GM19372 (cell line): ENCODE results near the gene ZG16B.
A peak's percentile ranks its signal among the peaks of the same experiment; 100 is the strongest.

Experiments used
- ATAC-seq: cut with Tn5 transposase; IDR thresholded peaks from one replicate; pipeline ENCODE4 v1.9.1; 2021; ENCODE audit warnings: mild to moderate bottlenecking, low read depth, moderate library complexity; ENCODE audit not compliant: unreplicated experiment

The ZG16B gene

DNA sequence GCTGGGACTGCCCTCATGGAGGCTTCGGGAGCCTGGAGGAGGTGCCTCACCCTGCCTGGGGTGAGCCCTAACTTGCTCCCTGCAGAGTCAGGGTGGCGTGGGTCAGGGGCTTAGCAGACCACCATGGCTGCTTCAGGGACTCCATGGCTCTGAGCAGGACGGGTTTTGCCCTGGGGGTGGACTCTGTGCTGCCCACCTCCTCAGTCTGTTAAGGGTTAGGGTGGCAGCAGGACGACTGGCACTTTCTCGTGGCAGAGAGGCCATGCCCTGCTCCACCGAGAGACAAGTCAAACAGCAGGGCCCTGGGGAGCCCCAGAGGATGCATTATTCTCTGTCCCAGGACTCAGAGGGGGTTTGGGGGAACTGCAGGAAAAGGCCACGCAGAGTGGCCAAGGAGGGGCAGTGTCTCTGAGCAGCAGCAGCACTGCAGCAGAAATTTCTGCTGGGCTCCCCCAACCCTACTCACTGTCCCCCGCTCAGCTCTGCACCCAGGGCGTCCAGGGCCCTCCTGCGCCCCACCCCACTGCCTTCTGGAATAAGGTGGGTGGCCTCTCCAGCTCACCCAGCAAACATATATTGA lies 29.7 kb downstream of the ZG16B start:
- no peak for ATAC-seq

DNA sequence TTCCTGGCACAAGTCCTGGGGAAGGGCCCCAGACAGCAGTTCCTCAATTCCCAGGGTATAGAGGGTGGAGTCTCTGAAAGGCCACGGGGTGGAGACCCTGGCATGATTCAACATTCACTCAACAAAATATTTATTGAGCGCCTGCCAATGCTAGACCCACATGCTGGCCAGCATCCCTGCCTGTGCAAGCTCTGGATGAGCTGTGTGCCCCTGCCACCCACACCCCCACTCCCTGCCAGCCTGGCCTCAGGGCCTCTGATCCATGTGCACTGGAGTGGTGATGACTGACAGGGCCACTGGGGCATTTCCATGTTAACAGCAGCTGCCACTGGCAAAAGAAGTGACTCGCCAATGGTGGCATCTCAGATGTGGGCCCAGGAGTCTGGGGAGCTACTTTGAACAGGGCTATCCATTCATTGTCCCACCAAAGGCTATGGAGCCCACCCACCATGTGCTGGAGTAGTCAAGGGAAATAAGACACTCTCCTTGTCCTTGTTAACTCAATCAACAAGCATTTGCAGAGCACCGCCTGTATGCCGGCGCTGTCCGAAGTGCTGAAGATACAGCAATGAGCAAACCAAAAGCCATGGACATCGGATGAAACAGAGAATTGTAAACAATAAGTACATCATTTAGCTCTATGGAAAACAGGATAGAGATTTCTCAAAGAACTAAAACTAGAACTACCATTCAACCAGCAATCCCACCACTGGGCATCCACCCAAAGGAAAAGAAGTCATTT lies 30.9 kb downstream of the ZG16B start:
- ATAC-seq = no peak

DNA sequence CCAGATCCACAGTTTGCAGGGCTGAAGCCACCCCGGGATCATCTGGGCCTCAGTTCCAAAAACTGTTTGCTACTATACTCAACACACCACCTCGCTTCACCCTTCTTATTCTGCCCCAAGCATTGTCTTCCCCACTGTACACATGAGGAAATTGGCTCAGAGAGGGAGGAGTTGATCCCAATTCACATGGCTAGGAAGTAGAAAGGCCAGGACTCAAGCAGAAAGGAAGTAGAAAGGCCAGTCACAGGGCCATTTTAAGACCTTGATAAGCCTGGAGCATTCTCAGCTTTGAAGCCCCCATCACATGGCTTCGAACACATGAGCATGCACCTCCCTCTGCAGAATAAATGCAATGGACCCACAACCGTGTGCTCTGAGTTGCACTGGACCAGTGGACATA lies 35.5 kb downstream of the ZG16B start:
- ATAC-seq = no peak

DNA sequence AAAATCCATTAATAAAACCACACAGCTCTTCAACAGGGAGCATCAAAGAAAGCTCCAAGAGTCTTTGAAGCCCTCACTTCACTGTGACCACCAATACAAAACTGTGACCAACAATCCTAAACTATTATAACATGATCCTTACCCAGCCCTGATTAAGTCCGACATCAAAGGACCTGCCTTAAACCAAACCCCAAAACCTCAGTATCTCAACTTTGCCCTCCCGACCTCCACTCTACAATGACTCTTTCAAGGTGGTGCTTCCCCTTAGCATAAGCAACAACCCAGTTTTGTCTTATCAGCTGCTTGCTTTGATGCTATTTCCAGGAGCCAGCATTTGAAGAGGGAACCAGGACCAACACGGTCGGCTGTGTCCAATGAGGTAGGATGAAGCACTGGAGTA lies 36.3 kb downstream of the ZG16B start:
- no peak for ATAC-seq

DNA sequence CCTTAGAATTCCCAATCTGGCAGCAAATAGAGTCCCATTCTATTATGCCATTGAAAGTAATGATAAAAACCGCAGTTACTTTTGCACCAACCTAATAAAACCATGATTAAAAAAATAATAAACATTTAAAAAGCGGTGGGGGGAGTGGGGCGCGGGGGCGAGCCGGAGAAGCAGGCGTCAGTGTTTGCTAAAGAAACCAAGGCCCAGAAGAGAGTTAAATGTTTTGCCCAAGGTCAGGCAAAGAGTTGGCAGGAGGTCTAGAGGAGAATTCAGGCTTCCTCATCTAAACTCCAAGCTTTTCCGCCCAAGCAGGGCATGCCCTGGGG lies 37.5 kb downstream of the ZG16B start:
- ATAC-seq = no peak

DNA sequence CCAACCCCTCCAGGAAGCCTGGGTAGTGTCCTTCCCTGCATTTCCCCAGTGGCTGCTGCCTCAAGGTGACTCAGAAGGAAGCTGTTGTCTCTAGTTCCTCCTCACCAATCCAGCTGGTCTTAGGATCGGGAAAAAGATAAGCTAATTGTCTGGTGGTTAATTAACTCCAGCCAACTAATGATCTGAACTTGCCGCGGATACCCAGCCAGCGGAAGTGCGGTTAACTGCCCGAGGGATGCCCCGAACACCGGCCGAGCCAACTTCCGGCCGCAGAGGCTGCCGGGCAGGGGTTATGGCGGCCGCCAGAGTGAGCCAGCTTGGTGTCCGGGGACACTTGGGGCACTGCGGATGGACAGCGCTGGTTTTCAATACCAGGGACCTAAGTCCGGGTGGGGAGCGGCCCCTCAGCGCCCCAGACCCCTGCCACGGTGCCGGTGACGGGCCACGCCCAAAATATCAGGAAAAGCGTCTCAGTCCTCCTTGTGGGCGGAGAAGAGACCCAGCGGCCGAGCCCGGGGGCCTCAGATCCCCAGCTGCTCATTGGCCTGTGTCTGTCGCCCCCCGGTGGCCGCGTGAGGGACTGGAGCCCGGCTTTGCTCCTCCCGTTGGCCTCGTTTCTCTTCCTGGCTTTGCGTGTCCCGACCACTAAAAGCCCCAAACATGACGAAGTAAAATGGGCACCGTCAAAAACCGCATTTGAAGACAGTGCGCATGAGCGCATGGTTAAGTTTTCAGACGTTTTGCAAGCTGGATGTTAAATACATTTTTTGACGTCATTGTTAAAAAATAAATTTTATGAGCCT lies 38.1 kb downstream of the ZG16B start:
- ATAC-seq = peak; percentile 90

DNA sequence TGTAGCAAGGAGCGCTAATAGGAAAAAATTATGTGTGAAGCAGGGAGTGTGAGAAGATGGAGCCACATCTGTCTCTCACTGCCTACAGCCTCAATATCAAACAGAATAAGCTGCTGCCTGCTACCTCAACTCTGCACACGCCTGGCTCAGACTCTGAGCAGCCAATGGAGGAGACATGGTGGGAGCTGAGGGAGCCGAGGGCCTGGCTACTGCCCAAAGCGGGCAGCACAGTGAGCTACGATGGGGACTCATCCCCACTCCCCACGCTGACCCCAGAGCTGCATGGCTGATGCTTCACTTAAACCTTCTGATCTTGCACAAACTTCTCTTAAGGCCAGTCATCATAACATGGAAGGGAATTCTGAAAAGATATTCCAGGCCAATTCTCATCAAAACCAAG lies 41.8 kb downstream of the ZG16B start:
- ATAC-seq = no peak

DNA sequence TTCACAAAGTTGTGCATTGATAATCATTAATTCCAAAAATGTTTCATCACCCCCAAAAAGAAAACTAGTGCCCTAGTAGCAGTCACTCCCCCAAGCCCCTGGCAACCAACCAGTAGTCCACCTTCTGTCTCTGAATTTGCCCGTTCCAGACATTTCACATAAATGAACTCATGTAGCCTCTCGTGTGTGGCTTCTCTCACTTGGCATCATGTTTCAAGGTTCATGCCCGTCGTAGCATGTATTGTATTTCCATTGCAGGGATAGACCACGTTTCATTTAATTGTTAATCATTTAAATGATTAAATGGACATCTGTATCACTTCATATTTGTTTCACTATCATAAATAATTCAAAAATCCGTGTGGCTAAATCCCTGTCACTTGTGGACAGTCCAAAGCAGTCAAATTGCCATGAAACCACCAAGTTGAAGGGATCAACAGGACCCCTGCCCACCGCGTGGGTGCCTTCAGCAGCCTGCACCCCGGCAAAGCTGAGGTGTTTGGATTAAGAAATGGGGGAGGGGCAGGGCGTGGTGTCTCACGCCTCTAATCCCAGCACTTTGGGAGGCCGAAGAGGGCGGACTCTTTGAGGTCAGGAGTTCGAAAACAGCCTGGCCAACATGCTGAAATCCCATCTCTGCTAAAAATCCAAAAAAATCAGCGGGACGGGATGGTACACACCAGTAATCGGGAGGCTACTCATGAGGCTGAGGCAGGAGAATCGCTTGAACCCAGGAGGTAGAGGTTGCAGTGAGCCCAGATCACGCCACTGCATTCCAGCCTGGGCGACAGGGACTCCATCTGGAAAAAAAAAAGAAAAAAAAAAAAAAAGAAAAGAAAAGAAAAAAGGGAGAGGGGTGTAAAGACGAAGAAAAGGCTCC lies 44.2 kb downstream of the ZG16B start:
- no peak for ATAC-seq

DNA sequence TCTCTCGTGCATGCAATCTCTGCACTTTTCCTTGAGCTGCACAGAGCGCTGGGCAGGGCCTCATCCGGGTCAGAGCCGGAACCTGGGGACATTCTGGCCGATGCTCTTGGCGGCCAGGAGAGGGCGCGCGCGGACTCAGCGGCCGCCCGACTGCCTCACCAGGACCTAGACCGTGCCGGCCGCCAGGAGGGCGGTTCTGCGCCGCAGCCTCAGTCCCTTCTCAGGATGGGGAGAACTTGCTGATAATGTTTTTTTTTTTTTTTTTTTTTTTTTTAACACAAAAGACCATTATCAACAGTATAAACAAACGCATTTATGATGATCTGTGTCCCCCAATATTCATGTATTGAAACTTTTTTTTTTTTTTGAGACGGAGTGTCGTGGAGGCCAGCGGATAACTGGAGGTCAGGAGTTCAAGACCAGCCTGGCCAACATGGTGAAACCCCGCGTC lies 44.8 kb downstream of the ZG16B start:
- peak; percentile 78 for ATAC-seq

DNA sequence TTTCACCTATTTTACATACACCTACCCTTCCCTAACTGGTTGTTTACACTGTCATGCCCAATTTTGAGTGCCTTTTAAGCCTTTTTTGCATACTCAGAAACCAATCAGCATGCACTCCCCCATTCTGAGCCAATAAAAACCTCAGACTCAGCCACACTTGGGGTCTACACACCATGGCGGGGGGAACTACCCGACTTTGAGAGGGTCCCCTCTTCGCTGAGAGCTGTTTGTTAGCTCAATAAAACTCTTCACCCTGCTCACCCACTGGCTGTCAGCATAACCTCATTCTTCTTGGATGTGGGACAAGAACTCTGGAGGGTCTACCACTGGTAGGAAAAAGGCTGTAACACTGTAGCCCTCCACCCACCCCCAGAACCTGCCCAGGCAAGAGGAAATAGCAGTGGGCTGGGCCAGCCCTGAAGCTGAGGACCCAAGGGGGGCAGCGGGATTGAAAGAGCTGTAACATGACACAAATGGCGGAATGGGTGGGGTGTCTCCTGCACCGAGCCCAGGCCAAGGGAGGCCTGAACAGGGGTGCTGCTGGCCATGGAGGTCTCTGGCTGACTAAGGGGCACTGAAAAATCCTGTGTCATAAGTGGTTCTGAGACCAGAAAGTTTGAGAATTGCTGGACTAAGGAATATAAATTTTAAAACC lies 49.9 kb downstream of the ZG16B start:
- ATAC-seq = no peak
